ENCODE results near the gene FZR1. TPM values are rescaled to one million over a fixed set of nuclear protein-coding genes. Genes with fewer than 3 reads are reported as not detected.

FZR1 gene
- total RNA-seq, 1 donor = 85.6 TPM

GRCh38 chr19:3585301-3586126, 79.4 kb downstream of the FZR1 start, which contains the start of gene GIPC3:
Gene GIPC3 (plus strand): TSS chr19:3585478. CDS start chr19:3585598, 120 bp downstream.
- no peak for DNase-seq (ENCODE audit: low read depth in 2 of 3, low spot score in 2 of 3)

GRCh38 chr19:3586127-3586626, 80.1 kb downstream of the FZR1 start:
- DNase-seq (ENCODE audit: low read depth in 2 of 3, low spot score in 2 of 3) = peak in 1 of 3 donors; percentile 67

GRCh38 chr19:3586707-3587346, 80.7 kb downstream of the FZR1 start:
- DNase-seq (ENCODE audit: low read depth in 2 of 3, low spot score in 2 of 3) = no peak

Small RNA genes within 50 kb of the gene (small RNA-seq; reads per million reads assigned to genes)
- gene AC005786.1 = not detected
- gene RF00212 = not detected

Other genes with a start within 250 kb of the FZR1 start
- 36.1 TPM for gene NFIC, start 139.7 kb upstream of the FZR1 start, total RNA-seq
- gene SMIM24, start 25.8 kb upstream of the FZR1 start, total RNA-seq = 75.7 TPM
- not detected for gene SMIM44, start 22.9 kb upstream of the FZR1 start, total RNA-seq
- 9.2 TPM for gene DOHH, start 5.6 kb upstream of the FZR1 start, total RNA-seq
- gene TEKTIP1, start 32.9 kb downstream of the FZR1 start, total RNA-seq = 0.54 TPM
- gene MFSD12, start 51.3 kb downstream of the FZR1 start, total RNA-seq = 82.4 TPM
- gene HMG20B, start 66.6 kb downstream of the FZR1 start, total RNA-seq = 99.1 TPM
- 2.4 TPM for gene GIPC3, start 79.2 kb downstream of the FZR1 start, total RNA-seq
- gene TBXA2R, start 100.6 kb downstream of the FZR1 start, total RNA-seq = 1.3 TPM
- gene CACTIN, start 120.5 kb downstream of the FZR1 start, total RNA-seq = 48.2 TPM
- gene PIP5K1C, start 194.2 kb downstream of the FZR1 start, total RNA-seq = 23.4 TPM
- gene TJP3, start 202.1 kb downstream of the FZR1 start, total RNA-seq = 1.1 TPM